Measurements from ENCODE around the gene ARID3C.

- TF ChIP-seq TEAD4 (IDR thresholded peaks at IDR 0.05; ENCODE audit: borderline replicate concordance, insufficient read depth) (no peak), CTCF (IDR thresholded peaks at IDR 0.05) (no peak), PBX3 (IDR thresholded peaks at IDR 0.05) (no peak), ELF1 (IDR thresholded peaks at IDR 0.05) (no peak), MAX (IDR thresholded peaks at IDR 0.05; ENCODE audit: low read depth) (no peak), RCOR1 (IDR thresholded peaks at IDR 0.05; ENCODE audit: low read length) (no peak)
- TF ChIP-seq, protein P1, sequence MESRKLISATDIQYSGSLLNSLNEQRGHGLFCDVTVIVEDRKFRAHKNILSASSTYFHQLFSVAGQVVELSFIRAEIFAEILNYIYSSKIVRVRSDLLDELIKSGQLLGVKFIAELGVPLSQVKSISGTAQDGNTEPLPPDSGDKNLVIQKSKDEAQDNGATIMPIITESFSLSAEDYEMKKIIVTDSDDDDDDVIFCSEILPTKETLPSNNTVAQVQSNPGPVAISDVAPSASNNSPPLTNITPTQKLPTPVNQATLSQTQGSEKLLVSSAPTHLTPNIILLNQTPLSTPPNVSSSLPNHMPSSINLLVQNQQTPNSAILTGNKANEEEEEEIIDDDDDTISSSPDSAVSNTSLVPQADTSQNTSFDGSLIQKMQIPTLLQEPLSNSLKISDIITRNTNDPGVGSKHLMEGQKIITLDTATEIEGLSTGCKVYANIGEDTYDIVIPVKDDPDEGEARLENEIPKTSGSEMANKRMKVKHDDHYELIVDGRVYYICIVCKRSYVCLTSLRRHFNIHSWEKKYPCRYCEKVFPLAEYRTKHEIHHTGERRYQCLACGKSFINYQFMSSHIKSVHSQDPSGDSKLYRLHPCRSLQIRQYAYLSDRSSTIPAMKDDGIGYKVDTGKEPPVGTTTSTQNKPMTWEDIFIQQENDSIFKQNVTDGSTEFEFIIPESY (IDR thresholded peaks at IDR 0.05; ENCODE audit: borderline replicate concordance, low read depth): no peak
These were observed 39.1 kb downstream of the ARID3C start, which contains the start of gene CNTFR for GRCh38 chr9:34589636-34590380.
